Smooth muscle cell (in vitro differentiated cells): Measurements from ENCODE around the gene SUN5. TPM values are rescaled to one million over a fixed set of nuclear protein-coding genes. Genes with fewer than 3 reads are reported as not detected.
"Not testable (repeated sequence)": the region's sequence is repeated elsewhere in the genome, so short reads cannot be mapped to it uniquely, and the experiment has no call there.

Source experiments
- DNase-seq: peaks from one replicate; lab custom pipeline; 2025; ENCODE audit not compliant: unreplicated experiment; lab: John Stamatoyannopoulos, UW
- H2AFZ ChIP-seq: fragments of 200-600 bp; sonication (generic); 2 replicates; pipeline ENCODE4 v1.6.0; 2016; ENCODE audit warnings: antibody characterized with exemption, low read depth, mild to moderate bottlenecking
- H3F3A ChIP-seq: fragments of 200-600 bp; sonication (generic); 2 replicates; pipeline ENCODE4 v1.6.0; 2017; ENCODE audit warnings: antibody characterized with exemption, low read depth
- H3K27ac ChIP-seq: fragments of 200-600 bp; sonication (generic); 2 replicates; pipeline ENCODE4 v1.5.1; 2016; ENCODE audit warnings: low read depth, mild to moderate bottlenecking
- H3K27me3 ChIP-seq: fragments of 200-600 bp; sonication (generic); 2 replicates; pipeline ENCODE4 v1.6.1; 2016; ENCODE audit warnings: low read depth, mild to moderate bottlenecking
- H3K36me3 ChIP-seq: fragments of 200-600 bp; sonication (generic); 2 replicates; pipeline ENCODE4 v1.5.1; 2016; ENCODE audit warnings: low read depth
- H3K4me1 ChIP-seq: fragments of 200-600 bp; sonication (generic); 2 replicates; pipeline ENCODE4 v1.5.1; 2016; ENCODE audit warnings: low read depth
- H3K4me2 ChIP-seq: fragments of 200-600 bp; sonication (generic); 2 replicates; pipeline ENCODE4 v1.6.0; 2016; ENCODE audit warnings: mild to moderate bottlenecking
- H3K4me3 ChIP-seq: fragments of 200-600 bp; sonication (generic); 2 replicates; pipeline ENCODE4 v1.5.1; 2016; ENCODE audit warnings: mild to moderate bottlenecking
- H3K79me2 ChIP-seq: fragments of 200-600 bp; sonication (generic); 2 replicates; pipeline ENCODE4 v1.6.0; 2016; ENCODE audit warnings: low read depth, mild to moderate bottlenecking
- H3K9ac ChIP-seq: fragments of 200-600 bp; sonication (generic); 2 replicates; pipeline ENCODE4 v1.6.0; 2016; ENCODE audit warnings: low read depth
- H3K9me3 ChIP-seq: fragments of 200-600 bp; sonication (generic); replicated peaks from 2 replicates; pipeline ENCODE4 v1.5.1; 2016; ENCODE audit warnings: low read depth
- H4K20me1 ChIP-seq: fragments of 200-600 bp; sonication (generic); 2 replicates; pipeline ENCODE4 v1.6.0; 2016; ENCODE audit warnings: low read depth
- CTCF ChIP-seq: fragments of 200-600 bp; sonication (generic); IDR thresholded peaks from 2 replicates; pipeline ENCODE4 v1.5.1; 2017; ENCODE audit warnings: borderline replicate concordance, mild to moderate bottlenecking, antibody characterized with exemption; ENCODE audit not compliant: insufficient read depth, poor library complexity, severe bottlenecking
- WGBS: methylation state at CpG from one replicate; pipeline ENCODE4 v1.1.7; 2016; ENCODE audit warnings: low lambda C conversion rate; 5-methylcytosine and 5-hydroxymethylcytosine counted together
- polyA plus RNA-seq: library from polyadenylated mRNA; unstranded; fragments of >200 nt; fragmentation: Nextera tagmentation; extraction: Ambion mirVana; gene quantifications from 2 replicates; pipeline ENCODE4 v1.2.1, GENCODE V29; 2016
- total RNA-seq: library from RNA; depleted of rRNA; stranded (reverse); fragments of >200 nt; gene quantifications from 2 replicates; pipeline ENCODE4 v1.2.3, GENCODE V29; 2014

The SUN5 gene
- total and polyA plus RNA-seq, 2 experiments from 2014 or later = not detected

- no peak overlapping the region for H3K4me3 ChIP-seq
- no peaks in the 10 kb centered on the region for H3K4me1 ChIP-seq
- no peaks in the 10 kb centered on the region for H3K27me3 ChIP-seq
- no peak for TF ChIP-seq CTCF
- 85% methylated on average over 3 of the region's 3 CpGs for WGBS
- no peaks in the 10 kb centered on the region for H4K20me1 ChIP-seq
- H3K36me3 ChIP-seq = no peaks in the 10 kb centered on the region
- DNase-seq = no peak
- no peak overlapping the region for H2AFZ ChIP-seq
- no peaks in the 10 kb centered on the region for H3K9me3 ChIP-seq
- no peaks in the 10 kb centered on the region for H3F3A ChIP-seq
- no peaks in the 10 kb centered on the region for H3K79me2 ChIP-seq
- H3K27ac ChIP-seq = no peak overlapping the region
- no peak overlapping the region for H3K4me2 ChIP-seq
- no peak overlapping the region for H3K9ac ChIP-seq
Observed at GRCh38 chr20:33046412-33046811, 42.2 kb upstream of the SUN5 start.

- H3K79me2 ChIP-seq, H2AFZ ChIP-seq, H3F3A ChIP-seq, H3K4me1 ChIP-seq, H3K9ac ChIP-seq, H3K9me3 ChIP-seq, H3K4me2 ChIP-seq, H3K27ac ChIP-seq, DNase-seq, H3K36me3 ChIP-seq, H3K4me3 ChIP-seq, H3K27me3 ChIP-seq, H4K20me1 ChIP-seq: not testable (repeated sequence)
- 82% methylated on average over 15 of the region's 15 CpGs for WGBS
Observed at GRCh38 chr20:33045129-33045721, 41.0 kb upstream of the SUN5 start.

- H3K9me3 ChIP-seq = no peaks in the 10 kb centered on the region
- H3K27me3 ChIP-seq = no peaks in the 10 kb centered on the region
- no peak for DNase-seq
- no peak overlapping the region for H2AFZ ChIP-seq
- no peaks in the 10 kb centered on the region for H4K20me1 ChIP-seq
- no peak overlapping the region for H3K9ac ChIP-seq
- no peaks in the 10 kb centered on the region for H3K4me1 ChIP-seq
- H3F3A ChIP-seq = no peaks in the 10 kb centered on the region
- H3K79me2 ChIP-seq = no peaks in the 10 kb centered on the region
- H3K27ac ChIP-seq = no peak overlapping the region
- 65% methylated on average over 1 of the region's 1 CpG for WGBS
- TF ChIP-seq CTCF = no peak
- no peaks in the 10 kb centered on the region for H3K36me3 ChIP-seq
- H3K4me2 ChIP-seq = no peak overlapping the region
- H3K4me3 ChIP-seq = no peak overlapping the region
Observed at GRCh38 chr20:33043731-33044181, 39.5 kb upstream of the SUN5 start.

GRCh38 chr20:33042983-33043730, 38.9 kb upstream of the SUN5 start:
- no peaks in the 10 kb centered on the region for H3K9me3 ChIP-seq
- no peak overlapping the region for H3K27ac ChIP-seq
- WGBS = 84% methylated on average over 2 of the region's 2 CpGs
- H4K20me1 ChIP-seq = no peaks in the 10 kb centered on the region
- H3K4me1 ChIP-seq = no peaks in the 10 kb centered on the region
- no peak overlapping the region for H3K9ac ChIP-seq
- H3K36me3 ChIP-seq = no peaks in the 10 kb centered on the region
- H3F3A ChIP-seq = no peaks in the 10 kb centered on the region
- H3K79me2 ChIP-seq = no peaks in the 10 kb centered on the region
- H3K4me2 ChIP-seq = no peak overlapping the region
- H3K27me3 ChIP-seq = no peaks in the 10 kb centered on the region
- H3K4me3 ChIP-seq = no peak overlapping the region
- H2AFZ ChIP-seq = no peak overlapping the region
- TF ChIP-seq CTCF = no peak
- DNase-seq = no peak
